Sigmoid colon (tissue), 7 donors: ENCODE results near the gene CPS1. TPM values are rescaled to one million over a fixed set of nuclear protein-coding genes. Genes with fewer than 3 reads are reported as not detected.

Source experiments
- DNase-seq: peaks from one replicate; pipeline ENCODE4 v3.0.0-alpha.2; 2019
- H3K27ac ChIP-seq, 4 donors: fragments of 200-600 bp; sonication (generic); one replicate each; pipeline ENCODE4 v1.5.1; 2016 to 2019; ENCODE audit warnings: mild to moderate bottlenecking in 1 of 4
- H3K27me3 ChIP-seq, 3 donors: fragments of 200-600 bp; sonication (generic); one replicate each; pipeline ENCODE4 v1.5.1; 2019; ENCODE audit warnings: mild to moderate bottlenecking in 1 of 3
- H3K36me3 ChIP-seq, 4 donors: fragments of 200-600 bp; sonication (generic); one replicate each; pipeline ENCODE4 v1.5.1; 2016 to 2019
- H3K4me1 ChIP-seq, 4 donors: fragments of 200-600 bp; sonication (generic); one replicate each; pipeline ENCODE4 v1.5.1; 2017 to 2019
- H3K4me3 ChIP-seq, 4 donors: fragments of 200-600 bp; sonication (generic); one replicate each; pipeline ENCODE4 v1.5.1; 2017 to 2019; ENCODE audit warnings: mild to moderate bottlenecking in 2 of 4, moderate library complexity in 1 of 4
- H3K9me3 ChIP-seq, 4 donors: fragments of 200-600 bp in 3 of 4; sonication (generic) in 3 of 4; one replicate each; pipeline versions ENCODE4 v1.5.1 to v1.6.1; 2013 to 2019
- EP300 ChIP-seq, 4 donors: sonication (generic); formaldehyde crosslinking; IDR thresholded peaks; one replicate each; pipeline ENCODE4 v1.6.1; 2017; ENCODE audit warnings: antibody characterized with exemption in 4 of 4
- POLR2A ChIP-seq, 2 donors: fragments of 450-650 bp; IDR thresholded peaks; one replicate each; pipeline ENCODE4 v1.6.1; 2016; ENCODE audit warnings: antibody characterized with exemption in 2 of 2, mild to moderate bottlenecking in 2 of 2, moderate library complexity in 2 of 2
- POLR2AphosphoS5 ChIP-seq, 4 donors: sonication (generic); formaldehyde crosslinking; IDR thresholded peaks; one replicate each; pipeline ENCODE4 v1.6.1; 2017; ENCODE audit warnings: antibody characterized with exemption in 4 of 4
- WGBS, 2 donors: extraction: QIAGEN DNeasy Blood & Tissue Kit; methylation state at CpG; one replicate each; pipeline ENCODE4 v1.1.7; 2013; 5-methylcytosine and 5-hydroxymethylcytosine counted together
- intact Hi-C: fragments of 100-400 bp; cut with DNase I; formaldehyde crosslinking; loops from one replicate; pipeline ENCODE4 v1.15.1; 2023
- polyA plus RNA-seq, 3 donors: library from polyadenylated mRNA; stranded (reverse); fragments of 200-250 nt; gene quantifications; one replicate each; pipeline ENCODE4 v1.2.3, GENCODE V29; 2013
- total RNA-seq, 4 donors: library from RNA; depleted of rRNA; stranded (reverse); fragments of >200 nt; gene quantifications; one replicate each; pipeline ENCODE4 v1.1.0, GENCODE V29; 2016
- TF ChIP-seq, protein P1 (sequence below), 4 experiments: fragments of 450-650 bp in 3 of 4; fragments of 200-600 bp in 1 of 4; IDR thresholded peaks; one replicate each; pipeline ENCODE4 v1.5.1; 2016 to 2019; ENCODE audit warnings: antibody characterized with exemption in 4 of 4, mild to moderate bottlenecking in 3 of 4, moderate library complexity in 2 of 4
- donor health status: healthy with polysubstance abuse.
- donor health status: Bipolar disorder and iron deficiency.
- donor health status: healthy.

The CPS1 gene
- total and polyA plus RNA-seq, 7 donors, result 0.29 to 2.9 (median 2.2) TPM; not detected in 2

- H3K4me1 ChIP-seq, result no peaks in the 10 kb centered on the region
- no peaks in the 10 kb centered on the region for H3K9me3 ChIP-seq
- intact Hi-C loops, result no loop called here
- DNase-seq, result no peak
- H3K27ac ChIP-seq, result no peak overlapping the region
- H3K27me3 ChIP-seq, result no peaks in the 10 kb centered on the region
- H3K36me3 ChIP-seq, result no peaks in the 10 kb centered on the region
- 26 to 73% methylated on average over 2 of the region's 2 CpGs for WGBS, 2 donors
- TF ChIP-seq POLR2A (IDR thresholded peaks at IDR 0.05) (no peak), POLR2AphosphoS5 (IDR thresholded peaks at IDR 0.05) (no peak), EP300 (IDR thresholded peaks at IDR 0.05) (no peak)
- TF ChIP-seq, protein P1, sequence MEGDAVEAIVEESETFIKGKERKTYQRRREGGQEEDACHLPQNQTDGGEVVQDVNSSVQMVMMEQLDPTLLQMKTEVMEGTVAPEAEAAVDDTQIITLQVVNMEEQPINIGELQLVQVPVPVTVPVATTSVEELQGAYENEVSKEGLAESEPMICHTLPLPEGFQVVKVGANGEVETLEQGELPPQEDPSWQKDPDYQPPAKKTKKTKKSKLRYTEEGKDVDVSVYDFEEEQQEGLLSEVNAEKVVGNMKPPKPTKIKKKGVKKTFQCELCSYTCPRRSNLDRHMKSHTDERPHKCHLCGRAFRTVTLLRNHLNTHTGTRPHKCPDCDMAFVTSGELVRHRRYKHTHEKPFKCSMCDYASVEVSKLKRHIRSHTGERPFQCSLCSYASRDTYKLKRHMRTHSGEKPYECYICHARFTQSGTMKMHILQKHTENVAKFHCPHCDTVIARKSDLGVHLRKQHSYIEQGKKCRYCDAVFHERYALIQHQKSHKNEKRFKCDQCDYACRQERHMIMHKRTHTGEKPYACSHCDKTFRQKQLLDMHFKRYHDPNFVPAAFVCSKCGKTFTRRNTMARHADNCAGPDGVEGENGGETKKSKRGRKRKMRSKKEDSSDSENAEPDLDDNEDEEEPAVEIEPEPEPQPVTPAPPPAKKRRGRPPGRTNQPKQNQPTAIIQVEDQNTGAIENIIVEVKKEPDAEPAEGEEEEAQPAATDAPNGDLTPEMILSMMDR (IDR thresholded peaks at IDR 0.05), result no peak
- no peak overlapping the region for H3K4me3 ChIP-seq
These were observed 28.4 kb downstream of the CPS1 start for GRCh38 chr2:210584834-210585233.

- no peaks in the 10 kb centered on the region for H3K36me3 ChIP-seq
These were observed 30.0 kb downstream of the CPS1 start for GRCh38 chr2:210586381-210586780.

DNA sequence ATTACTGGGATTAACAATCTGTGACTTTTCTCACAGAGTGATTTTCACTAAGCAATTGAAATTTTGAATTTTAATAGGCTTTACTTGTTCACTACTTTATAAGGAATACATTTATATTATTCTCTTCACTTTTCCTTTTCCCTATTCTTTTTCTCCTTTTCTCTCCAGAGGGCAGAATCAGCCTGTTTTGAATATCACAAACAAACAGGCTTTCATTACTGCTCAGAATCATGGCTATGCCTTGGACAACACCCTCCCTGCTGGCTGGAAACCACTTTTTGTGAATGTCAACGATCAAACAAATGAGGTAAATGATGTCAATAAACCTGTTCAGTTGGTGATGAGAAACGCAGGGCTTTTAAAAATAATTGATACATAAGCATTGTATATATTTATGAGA lies 35.3 kb downstream of the CPS1 start:
- Histone ChIP-seq H3K36me3 (no peaks in the 10 kb centered on the region), H3K4me3 (no peak overlapping the region), H3K4me1 (no peaks in the 10 kb centered on the region), H3K9me3 (no peaks in the 10 kb centered on the region), H3K27me3 (no peaks in the 10 kb centered on the region), H3K27ac (no peak overlapping the region)
- 27 to 82% methylated on average over 2 of the region's 2 CpGs for WGBS, 2 donors
- TF ChIP-seq, protein P1 (IDR thresholded peaks at IDR 0.05), result no peak
- no peak for TF ChIP-seq POLR2AphosphoS5 (IDR thresholded peaks at IDR 0.05)
- no peak for TF ChIP-seq POLR2A (IDR thresholded peaks at IDR 0.05)
- no peak for TF ChIP-seq EP300 (IDR thresholded peaks at IDR 0.05)
- intact Hi-C loops, result no loop called here
- no peak for DNase-seq

More at GRCh38 chr2:210586381-210586780, 30.0 kb downstream of the CPS1 start:
- intact Hi-C loops, result no loop called here
- no peaks in the 10 kb centered on the region for H3K4me1 ChIP-seq
- no peaks in the 10 kb centered on the region for H3K9me3 ChIP-seq
- H3K4me3 ChIP-seq, result no peak overlapping the region
- no peak for TF ChIP-seq EP300 (IDR thresholded peaks at IDR 0.05)
- no peak for TF ChIP-seq POLR2A (IDR thresholded peaks at IDR 0.05)
- TF ChIP-seq, protein P1 (IDR thresholded peaks at IDR 0.05), result no peak
- no peak for TF ChIP-seq POLR2AphosphoS5 (IDR thresholded peaks at IDR 0.05)
- H3K27me3 ChIP-seq, result no peaks in the 10 kb centered on the region
- H3K27ac ChIP-seq, result no peak overlapping the region
- DNase-seq, result no peak

DNA sequence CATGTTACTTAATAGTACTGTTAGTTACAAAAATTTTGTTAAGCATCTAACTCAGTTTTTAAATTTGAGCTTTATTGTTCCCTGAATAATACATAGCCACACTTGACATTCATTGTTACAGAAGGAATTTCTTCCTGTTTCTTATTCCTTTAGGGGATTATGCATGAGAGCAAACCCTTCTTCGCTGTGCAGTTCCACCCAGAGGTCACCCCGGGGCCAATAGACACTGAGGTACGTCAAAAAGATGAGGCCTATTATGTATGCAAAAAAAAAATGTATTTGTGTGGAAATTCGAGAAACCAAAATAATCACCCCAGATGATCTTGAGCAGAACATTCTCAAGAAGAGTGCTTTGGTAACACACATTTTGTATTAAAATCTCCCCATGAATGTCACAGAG lies 36.3 kb downstream of the CPS1 start:
- no peak for TF ChIP-seq EP300 (IDR thresholded peaks at IDR 0.05)
- TF ChIP-seq POLR2A (IDR thresholded peaks at IDR 0.05), result no peak
- TF ChIP-seq, protein P1 (IDR thresholded peaks at IDR 0.05), result no peak
- TF ChIP-seq POLR2AphosphoS5 (IDR thresholded peaks at IDR 0.05), result no peak
- no peak for DNase-seq
- Histone ChIP-seq H3K4me3 (no peak overlapping the region), H3K9me3 (no peaks in the 10 kb centered on the region), H3K4me1 (no peaks in the 10 kb centered on the region), H3K27ac (no peak overlapping the region), H3K27me3 (no peaks in the 10 kb centered on the region), H3K36me3 (no peaks in the 10 kb centered on the region)
- 82 to 84% methylated on average over 4 of the region's 4 CpGs for WGBS, 2 donors
- intact Hi-C loops, result no loop called here

GRCh38 chr2:210593166-210593565 lies 36.8 kb downstream of the CPS1 start:
- no peak for DNase-seq
- 82 to 87% methylated on average over 4 of the region's 4 CpGs for WGBS, 2 donors
- Histone ChIP-seq H3K4me3 (no peak overlapping the region), H3K27me3 (no peaks in the 10 kb centered on the region), H3K4me1 (no peaks in the 10 kb centered on the region), H3K27ac (no peak overlapping the region), H3K9me3 (no peaks in the 10 kb centered on the region), H3K36me3 (no peaks in the 10 kb centered on the region)
- intact Hi-C loops, result no loop called here
- TF ChIP-seq POLR2AphosphoS5 (IDR thresholded peaks at IDR 0.05) (no peak), POLR2A (IDR thresholded peaks at IDR 0.05) (no peak), EP300 (IDR thresholded peaks at IDR 0.05) (no peak)
- TF ChIP-seq, protein P1 (IDR thresholded peaks at IDR 0.05), result no peak
